HG03439 (cell line): ENCODE results near the gene OR52J3.
"Not testable (repeated sequence)": the region's sequence is repeated elsewhere in the genome, so short reads cannot be mapped to it uniquely, and the experiment has no call there.

Experiments used
- ATAC-seq: cut with Tn5 transposase; IDR thresholded peaks from one replicate; pipeline ENCODE4 v1.9.1; 2021; ENCODE audit warnings: mild to moderate bottlenecking, moderate library complexity; ENCODE audit not compliant: unreplicated experiment

OR52J3 gene

GRCh38 chr11:5046226-5046625 lies at the start of gene OR52J3:
Gene OR52J3, plus strand, starts transcription at chr11:5046526. Its CDS starts 0 bp downstream, at chr11:5046526.
- no peak for ATAC-seq

GRCh38 chr11:5004424-5005274 lies 41.7 kb upstream of the OR52J3 start:
- ATAC-seq = no peak

- no peak for ATAC-seq
These were observed 38.8 kb upstream of the OR52J3 start for GRCh38 chr11:5007561-5007960.

GRCh38 chr11:5011254-5011653 lies 35.1 kb upstream of the OR52J3 start:
- no peak for ATAC-seq

GRCh38 chr11:5013012-5013411 lies 33.3 kb upstream of the OR52J3 start:
- no peak for ATAC-seq

- no peak for ATAC-seq
These were observed 24.3 kb upstream of the OR52J3 start for GRCh38 chr11:5021996-5022395.

- ATAC-seq = no peak
These were observed 9.7 kb upstream of the OR52J3 start for GRCh38 chr11:5036669-5037068.

GRCh38 chr11:5037926-5038325 lies 8.4 kb upstream of the OR52J3 start:
- no peak for ATAC-seq

GRCh38 chr11:5038341-5038740 lies 8.0 kb upstream of the OR52J3 start:
- no peak for ATAC-seq

- no peak for ATAC-seq
These were observed 5.5 kb upstream of the OR52J3 start for GRCh38 chr11:5040876-5041275.

- no peak for ATAC-seq
These were observed 4.2 kb upstream of the OR52J3 start for GRCh38 chr11:5042091-5042490.

GRCh38 chr11:5043380-5043779 lies 2.9 kb upstream of the OR52J3 start:
- no peak for ATAC-seq

- no peak for ATAC-seq
These were observed 516 bp downstream of the OR52J3 start for GRCh38 chr11:5046754-5047330.

GRCh38 chr11:5058679-5059078 lies 12.4 kb downstream of the OR52J3 start:
- not testable (repeated sequence) for ATAC-seq

GRCh38 chr11:5059391-5059790 lies 13.1 kb downstream of the OR52J3 start, which contains the start of gene OR52E2:
Gene OR52E2, minus strand, starts transcription at chr11:5059627. Its CDS starts 0 bp downstream, at chr11:5059627.
- ATAC-seq = no peak

- ATAC-seq = no peak
These were observed 18.7 kb downstream of the OR52J3 start for GRCh38 chr11:5065027-5065426.

- ATAC-seq = no peak
These were observed 22.9 kb downstream of the OR52J3 start, which contains the start of gene OR52E1 for GRCh38 chr11:5069272-5069671. Gene OR52E1, plus strand, starts transcription at chr11:5069572.

- no peak for ATAC-seq
These were observed 25.5 kb downstream of the OR52J3 start for GRCh38 chr11:5071799-5072198.

- no peak for ATAC-seq
These were observed 35.1 kb downstream of the OR52J3 start for GRCh38 chr11:5081405-5081804.

- ATAC-seq = no peak
These were observed 37.3 kb downstream of the OR52J3 start for GRCh38 chr11:5083602-5084001.

- no peak for ATAC-seq
These were observed 42.2 kb downstream of the OR52J3 start for GRCh38 chr11:5088556-5088955.

GRCh38 chr11:5090668-5091067 lies 44.3 kb downstream of the OR52J3 start:
- ATAC-seq = no peak
